Measurements from ENCODE around the gene ZNF253.
A peak's percentile ranks its signal among the peaks of the same experiment; 100 is the strongest.
"Not testable (repeated sequence)": the region's sequence is repeated elsewhere in the genome, so short reads cannot be mapped to it uniquely, and the experiment has no call there.

Gene ZNF253

GRCh38 chr19:19900139-19900728 is 34.6 kb downstream of the ZNF253 start:
- no peak for DNase-seq

GRCh38 chr19:19900729-19901444 is 35.2 kb downstream of the ZNF253 start, which contains the start of gene ZNF93:
ZNF93 (plus strand) TSS chr19:19900946; CDS start chr19:19901089, 143 bp downstream.
- peak; percentile 88 for DNase-seq

- not testable (repeated sequence) for DNase-seq
These were observed 41.9 kb downstream of the ZNF253 start for GRCh38 chr19:19907551-19907950.

GRCh38 chr19:19909654-19910053 is 44.0 kb downstream of the ZNF253 start:
- DNase-seq: no peak

- no peak for DNase-seq
These were observed 45.5 kb downstream of the ZNF253 start for GRCh38 chr19:19911150-19911549.

- no peak for DNase-seq
These were observed 48.9 kb downstream of the ZNF253 start for GRCh38 chr19:19914596-19914995.

GRCh38 chr19:19930417-19930816 is 64.7 kb downstream of the ZNF253 start:
- DNase-seq: not testable (repeated sequence)

- DNase-seq: not testable (repeated sequence)
These were observed 68.0 kb downstream of the ZNF253 start for GRCh38 chr19:19933432-19934314.

- no peak for DNase-seq
These were observed 71.7 kb downstream of the ZNF253 start for GRCh38 chr19:19937403-19937802.

- no peak for DNase-seq
These were observed 72.8 kb downstream of the ZNF253 start for GRCh38 chr19:19938449-19938848.

GRCh38 chr19:19943848-19944582 is 78.3 kb downstream of the ZNF253 start:
- DNase-seq: no peak

Measured in NCI-H345 (cell line).